HepG2 (cell line): ENCODE results near the gene DDX17. TPM values are rescaled to one million over a fixed set of nuclear protein-coding genes. Genes with fewer than 3 reads are reported as not detected.
A peak's percentile ranks its signal among the peaks of the same experiment; 100 is the strongest.

Source experiments
- BORCS8-MEF2B ChIP-seq: sonication (generic); formaldehyde crosslinking; IDR thresholded peaks from 2 replicates; pipeline ENCODE4 v1.8.0; 2022; ENCODE audit warnings: mild to moderate bottlenecking, missing genetic modification reagents
- FOXK1 ChIP-seq: sonication (generic); formaldehyde crosslinking; IDR thresholded peaks from 2 replicates; pipeline ENCODE4 v1.4.0; 2020; ENCODE audit warnings: low read depth, missing genetic modification reagents, borderline replicate concordance
- FOXK2 ChIP-seq: fragments of 450-650 bp; IDR thresholded peaks from 2 replicates; pipeline ENCODE4 v1.6.1; 2016
- GZF1 ChIP-seq: sonication (generic); formaldehyde crosslinking; IDR thresholded peaks from 2 replicates; pipeline ENCODE4 v1.5.1; 2020; ENCODE audit warnings: mild to moderate bottlenecking, missing genetic modification reagents
- HMGXB4 ChIP-seq, 2 experiments: sonication (generic) in 1 of 2; formaldehyde crosslinking in 1 of 2; IDR thresholded peaks; 2 replicates each; pipeline versions ENCODE4 v1.4.0 to v1.6.1; 2018 to 2020; ENCODE audit warnings: missing genetic modification reagents in 2 of 2, borderline replicate concordance in 1 of 2, low read depth in 1 of 2, mild to moderate bottlenecking in 1 of 2, missing biosample characterization in 1 of 2
- IRF2 ChIP-seq: IDR thresholded peaks from 2 replicates; pipeline ENCODE4 v1.6.1; 2018; ENCODE audit warnings: missing genetic modification reagents, missing compliant biosample characterization
- MATR3 ChIP-seq: sonication (generic); formaldehyde crosslinking; IDR thresholded peaks from 2 replicates; pipeline ENCODE4 v1.4.0; 2020; ENCODE audit warnings: missing genetic modification reagents
- PITX1 ChIP-seq: sonication (generic); formaldehyde crosslinking; IDR thresholded peaks from 2 replicates; pipeline ENCODE4 v1.5.1; 2020; ENCODE audit warnings: mild to moderate bottlenecking, missing genetic modification reagents
- SP4 ChIP-seq: sonication (generic); formaldehyde crosslinking; IDR thresholded peaks from 2 replicates; pipeline ENCODE4 v1.8.1; 2023; ENCODE audit warnings: mild to moderate bottlenecking, missing genetic modification reagents
- ZMAT3 ChIP-seq: sonication (generic); formaldehyde crosslinking; conservative IDR thresholded peaks from 2 replicates; pipeline ENCODE4 v1.7.0; 2021; ENCODE audit warnings: missing genetic modification reagents
- ZMYM4 ChIP-seq: sonication (generic); formaldehyde crosslinking; IDR thresholded peaks from 2 replicates; pipeline ENCODE4 v1.8.1; 2023; ENCODE audit warnings: mild to moderate bottlenecking, missing genetic modification reagents
- ZNF484 ChIP-seq: sonication (generic); formaldehyde crosslinking; IDR thresholded peaks from 2 replicates; pipeline ENCODE4 v1.5.1; 2020; ENCODE audit warnings: mild to moderate bottlenecking, low read depth, missing genetic modification reagents, borderline replicate concordance
- ZNF672 ChIP-seq: sonication (generic); formaldehyde crosslinking; IDR thresholded peaks from 2 replicates; pipeline ENCODE4 v1.8.1; 2022; ENCODE audit warnings: missing genetic modification reagents
- ZNF740 ChIP-seq: sonication (generic); formaldehyde crosslinking; IDR thresholded peaks from 2 replicates; pipeline ENCODE4 v1.4.0; 2020; ENCODE audit warnings: missing genetic modification reagents
- ZNF770 ChIP-seq: sonication (generic); formaldehyde crosslinking; IDR thresholded peaks from 2 replicates; pipeline ENCODE4 v1.5.0; 2020; ENCODE audit warnings: mild to moderate bottlenecking, missing genetic modification reagents
- ZNF772 ChIP-seq: sonication (generic); formaldehyde crosslinking; IDR thresholded peaks from 2 replicates; pipeline ENCODE4 v1.5.0; 2020; ENCODE audit warnings: mild to moderate bottlenecking, missing genetic modification reagents
- ZNF841 ChIP-seq: sonication (generic); formaldehyde crosslinking; IDR thresholded peaks from 2 replicates; pipeline ENCODE4 v1.8.1; 2023; ENCODE audit warnings: missing genetic modification reagents, borderline replicate concordance
- ZSCAN25 ChIP-seq: sonication (generic); formaldehyde crosslinking; IDR thresholded peaks from 2 replicates; pipeline ENCODE4 v1.8.0; 2022; ENCODE audit warnings: mild to moderate bottlenecking, missing genetic modification reagents
- polyA plus RNA-seq, 8 experiments: library from polyadenylated mRNA; depleted of rRNA in 3 of 8; stranded (reverse) in 7 of 8; unstranded in 1 of 8; fragments of >200 nt; fragmentation: Illumina TruSeq in 4 of 8; extraction: Trizol in 4 of 8; gene quantifications; 2 replicates each; pipeline versions ENCODE4 v1.2.1 to v1.2.3, GENCODE V29; 2011 to 2016; ENCODE audit warnings: low read depth in 4 of 8, missing spikeins in 1 of 8, mixed read lengths in 1 of 8; ENCODE audit not compliant: insufficient read depth in 1 of 8
- total RNA-seq, 5 experiments: library from RNA; depleted of rRNA; stranded (reverse); fragments of >200 nt; fragmentation: Illumina TruSeq; extraction: Trizol; gene quantifications; 2 replicates each; pipeline ENCODE4 v1.2.3, GENCODE V29; 2016; ENCODE audit warnings: low read depth in 1 of 5
- TF ChIP-seq, protein P1 (sequence below): sonication (generic); formaldehyde crosslinking; IDR thresholded peaks from 2 replicates; pipeline ENCODE4 v1.8.0; 2022; ENCODE audit warnings: missing genetic modification reagents, mild to moderate bottlenecking, moderate library complexity, borderline replicate concordance
- TF ChIP-seq, protein P2 (sequence below): sonication (generic); formaldehyde crosslinking; IDR thresholded peaks from 2 replicates; pipeline ENCODE4 v1.4.0; 2020; ENCODE audit warnings: missing genetic modification reagents
- TF ChIP-seq, protein P3 (sequence below): sonication (generic); formaldehyde crosslinking; IDR thresholded peaks from 2 replicates; pipeline ENCODE4 v1.8.0; 2022; ENCODE audit warnings: mild to moderate bottlenecking, missing genetic modification reagents; ENCODE audit not compliant: insufficient replicate concordance

Gene DDX17
- total and polyA plus RNA-seq, 2 of the 13 experiments (the other 11 are each of a cell fraction or from before 2014, with no cell fraction given) = 238 to 344 TPM

DNA sequence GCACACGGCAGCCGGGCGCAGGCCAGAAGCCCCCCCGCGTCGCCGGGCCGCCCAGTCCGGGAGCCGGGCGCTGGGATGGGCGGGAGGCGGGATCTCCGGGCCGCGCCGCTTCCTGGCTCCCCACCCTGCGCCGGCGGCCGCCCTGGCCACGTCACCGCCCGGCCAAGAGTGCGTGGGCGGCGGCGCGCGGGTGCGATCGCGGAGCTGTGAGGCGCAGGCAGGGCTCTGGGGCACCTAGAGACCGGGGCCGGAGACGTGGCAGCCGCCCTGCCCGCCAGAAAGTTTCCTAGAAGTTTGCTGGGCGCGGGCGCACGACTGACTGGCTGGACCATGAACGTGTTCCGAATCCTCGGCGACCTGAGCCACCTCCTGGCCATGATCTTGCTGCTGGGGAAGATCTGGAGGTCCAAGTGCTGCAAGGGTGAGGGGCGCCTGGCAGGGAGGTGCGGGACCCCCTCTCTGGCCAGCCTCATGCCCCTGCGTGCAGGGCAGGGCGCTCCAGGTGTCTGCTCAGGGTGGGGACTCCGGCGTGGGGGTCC lies 38.1 kb downstream of the DDX17 start, which contains the start of gene KDELR3 (continued):
- 0 out of 2 replicates have a peak, but pooled peaks have one; percentile 73 for TF ChIP-seq SP4 (CRISPR knock-in tag)
- TF ChIP-seq, protein P1, sequence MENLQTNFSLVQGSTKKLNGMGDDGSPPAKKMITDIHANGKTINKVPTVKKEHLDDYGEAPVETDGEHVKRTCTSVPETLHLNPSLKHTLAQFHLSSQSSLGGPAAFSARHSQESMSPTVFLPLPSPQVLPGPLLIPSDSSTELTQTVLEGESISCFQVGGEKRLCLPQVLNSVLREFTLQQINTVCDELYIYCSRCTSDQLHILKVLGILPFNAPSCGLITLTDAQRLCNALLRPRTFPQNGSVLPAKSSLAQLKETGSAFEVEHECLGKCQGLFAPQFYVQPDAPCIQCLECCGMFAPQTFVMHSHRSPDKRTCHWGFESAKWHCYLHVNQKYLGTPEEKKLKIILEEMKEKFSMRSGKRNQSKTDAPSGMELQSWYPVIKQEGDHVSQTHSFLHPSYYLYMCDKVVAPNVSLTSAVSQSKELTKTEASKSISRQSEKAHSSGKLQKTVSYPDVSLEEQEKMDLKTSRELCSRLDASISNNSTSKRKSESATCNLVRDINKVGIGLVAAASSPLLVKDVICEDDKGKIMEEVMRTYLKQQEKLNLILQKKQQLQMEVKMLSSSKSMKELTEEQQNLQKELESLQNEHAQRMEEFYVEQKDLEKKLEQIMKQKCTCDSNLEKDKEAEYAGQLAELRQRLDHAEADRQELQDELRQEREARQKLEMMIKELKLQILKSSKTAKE (CRISPR knock-in tag) = no peak
- TF ChIP-seq ZNF770 = no peak
- TF ChIP-seq ZMAT3 (CRISPR knock-in tag) = 0 out of 2 replicates have a peak, but pooled peaks have one; percentile 20
- no peak for TF ChIP-seq ZNF672 (CRISPR knock-in tag)
- TF ChIP-seq FOXK1 (CRISPR knock-in tag) = no peak
- no peak; the same call in 1 of the 2 replicates for TF ChIP-seq ZSCAN25 (CRISPR knock-in tag)
- no peak for TF ChIP-seq ZNF484
- no peak for TF ChIP-seq MATR3
- no peak for TF ChIP-seq ZMYM4 (CRISPR knock-in tag)
- no peak for TF ChIP-seq ZNF772
- TF ChIP-seq, protein P2, sequence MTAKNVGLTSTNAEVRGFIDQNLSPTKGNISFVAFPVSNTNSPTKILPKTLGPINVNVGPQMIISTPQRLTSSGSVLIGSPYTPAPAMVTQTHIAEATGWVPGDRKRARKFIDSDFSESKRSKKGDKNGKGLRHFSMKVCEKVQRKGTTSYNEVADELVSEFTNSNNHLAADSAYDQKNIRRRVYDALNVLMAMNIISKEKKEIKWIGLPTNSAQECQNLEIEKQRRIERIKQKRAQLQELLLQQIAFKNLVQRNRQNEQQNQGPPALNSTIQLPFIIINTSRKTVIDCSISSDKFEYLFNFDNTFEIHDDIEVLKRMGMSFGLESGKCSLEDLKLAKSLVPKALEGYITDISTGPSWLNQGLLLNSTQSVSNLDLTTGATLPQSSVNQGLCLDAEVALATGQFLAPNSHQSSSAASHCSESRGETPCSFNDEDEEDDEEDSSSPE (CRISPR knock-in tag) = 0 out of 2 replicates have a peak, but pooled peaks have one; percentile 39
- peak in 1 of 2 experiments; percentile 53; a peak in 1 of 4 replicates for TF ChIP-seq HMGXB4 (CRISPR knock-in tag; IDR thresholded peaks at IDR 0.05; ENCODE audit: borderline replicate concordance in 1 of 2, low read depth in 1 of 2)
- TF ChIP-seq IRF2 = no peak
- TF ChIP-seq GZF1 (CRISPR knock-in tag) = no peak
- TF ChIP-seq, protein P3, sequence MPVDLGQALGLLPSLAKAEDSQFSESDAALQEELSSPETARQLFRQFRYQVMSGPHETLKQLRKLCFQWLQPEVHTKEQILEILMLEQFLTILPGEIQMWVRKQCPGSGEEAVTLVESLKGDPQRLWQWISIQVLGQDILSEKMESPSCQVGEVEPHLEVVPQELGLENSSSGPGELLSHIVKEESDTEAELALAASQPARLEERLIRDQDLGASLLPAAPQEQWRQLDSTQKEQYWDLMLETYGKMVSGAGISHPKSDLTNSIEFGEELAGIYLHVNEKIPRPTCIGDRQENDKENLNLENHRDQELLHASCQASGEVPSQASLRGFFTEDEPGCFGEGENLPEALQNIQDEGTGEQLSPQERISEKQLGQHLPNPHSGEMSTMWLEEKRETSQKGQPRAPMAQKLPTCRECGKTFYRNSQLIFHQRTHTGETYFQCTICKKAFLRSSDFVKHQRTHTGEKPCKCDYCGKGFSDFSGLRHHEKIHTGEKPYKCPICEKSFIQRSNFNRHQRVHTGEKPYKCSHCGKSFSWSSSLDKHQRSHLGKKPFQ = no peak
- no peak for TF ChIP-seq BORCS8-MEF2B (CRISPR knock-in tag)
- TF ChIP-seq ZNF740 (CRISPR knock-in tag) = no peak
- TF ChIP-seq PITX1 (CRISPR knock-in tag) = no peak
- no peak for TF ChIP-seq ZNF841
- no peak for TF ChIP-seq FOXK2
